Lower leg skin (tissue), 4 donors: Measurements from ENCODE around the gene MUC12. TPM values are rescaled to one million over a fixed set of nuclear protein-coding genes. Genes with fewer than 3 reads are reported as not detected.

Source experiments
- DNase-seq, 2 donors: peaks; one replicate each; pipeline ENCODE4 v3.0.0-alpha.2; 2019; ENCODE audit warnings: low spot score in 2 of 2
- H3K4me3 ChIP-seq: fragments of 200-600 bp; sonication (generic); 2 replicates; pipeline ENCODE4 v1.5.1; 2017; ENCODE audit warnings: mild to moderate bottlenecking, low read depth; ENCODE audit not compliant: poor library complexity, severe bottlenecking
- CTCF ChIP-seq, 3 donors: fragments of 450-650 bp; IDR thresholded peaks; one replicate each; pipeline ENCODE4 v1.5.1; 2016; ENCODE audit warnings: antibody characterized with exemption in 3 of 3, mild to moderate bottlenecking in 3 of 3, moderate library complexity in 2 of 3
- POLR2A ChIP-seq, 2 donors: fragments of 450-650 bp; IDR thresholded peaks; one replicate each; pipeline ENCODE4 v1.6.1; 2016 to 2017; ENCODE audit warnings: antibody characterized with exemption in 2 of 2, mild to moderate bottlenecking in 1 of 2, moderate library complexity in 1 of 2
- WGBS, 2 donors: methylation state at CpG; one replicate each; pipeline ENCODE4 v1.1.5; 2018; 5-methylcytosine and 5-hydroxymethylcytosine counted together
- intact Hi-C: fragments of 100-400 bp; cut with DNase I; formaldehyde crosslinking; loops from one replicate; pipeline ENCODE4 v1.15.0; 2023; ENCODE audit warnings: low total_unique reads
- total RNA-seq, 4 donors: library from RNA; depleted of rRNA; stranded (reverse); fragments of >200 nt; gene quantifications; one replicate each; pipeline ENCODE4 v1.1.0, GENCODE V29; 2016

The MUC12 gene
- total RNA-seq, 4 donors from 2014 or later: not detected

DNA sequence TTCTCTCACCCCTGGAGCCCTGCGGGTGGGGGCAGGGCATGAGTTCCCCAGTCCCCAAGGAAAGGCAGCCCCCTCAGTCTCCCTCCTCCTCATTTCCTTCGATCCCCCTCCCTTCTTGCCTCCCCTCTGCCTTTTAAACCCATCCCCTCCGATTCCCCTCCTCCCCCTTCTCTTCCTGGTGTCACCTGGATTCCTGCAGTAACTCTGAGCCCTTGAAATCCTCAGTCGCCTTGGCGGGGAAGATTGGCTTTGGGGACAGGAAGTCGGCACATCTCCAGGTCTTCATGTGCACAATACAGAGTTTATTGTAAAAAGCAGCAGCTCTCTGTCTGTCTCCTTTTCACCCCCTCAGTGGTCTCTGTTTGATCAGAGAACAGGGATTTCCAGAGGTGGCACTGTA, 1.3 kb upstream of the MUC12 start:
- no peak overlapping the region for H3K4me3 ChIP-seq
- TF ChIP-seq CTCF (IDR thresholded peaks at IDR 0.05): no peak
- TF ChIP-seq POLR2A (IDR thresholded peaks at IDR 0.05): no peak
- no peak for DNase-seq
- intact Hi-C loops: no loop called here
- WGBS, 2 donors: 7 to 10% methylated on average over 5 to 6 of the region's 6 CpGs

- 6 to 10% methylated on average over 3 of the region's 3 CpGs for WGBS, 2 donors
- no peak for DNase-seq
- TF ChIP-seq CTCF (IDR thresholded peaks at IDR 0.05): no peak
- TF ChIP-seq POLR2A (IDR thresholded peaks at IDR 0.05): no peak
- H3K4me3 ChIP-seq: no peak overlapping the region
- intact Hi-C loops: no loop called here
Measured at GRCh38 chr7:100968650-100969049, 715 bp upstream of the MUC12 start.

GRCh38 chr7:100971111-100972001, 2.0 kb downstream of the MUC12 start:
- H3K4me3 ChIP-seq: no peak overlapping the region
- 56 to 57% methylated on average over 14 of the region's 14 CpGs for WGBS, 2 donors
- TF ChIP-seq POLR2A (IDR thresholded peaks at IDR 0.05) (no peak), CTCF (IDR thresholded peaks at IDR 0.05) (no peak)
- intact Hi-C loops: no loop called here
- no peak for DNase-seq

GRCh38 chr7:100972002-100972347, 2.6 kb downstream of the MUC12 start:
- no peak overlapping the region for H3K4me3 ChIP-seq
- TF ChIP-seq CTCF (IDR thresholded peaks at IDR 0.05) (no peak), POLR2A (IDR thresholded peaks at IDR 0.05) (no peak)
- DNase-seq: no peak
- intact Hi-C loops: no loop called here
- 52% methylated on average over 7 of the region's 7 CpGs for WGBS, 2 donors

GRCh38 chr7:100974021-100974420, 4.7 kb downstream of the MUC12 start:
- 88% methylated on average over 2 of the region's 2 CpGs for WGBS, 2 donors
- TF ChIP-seq CTCF (IDR thresholded peaks at IDR 0.05) (no peak), POLR2A (IDR thresholded peaks at IDR 0.05) (no peak)
- H3K4me3 ChIP-seq: no peak overlapping the region
- no peak for DNase-seq
- intact Hi-C loops: no loop called here
